Fibroblast of lung (primary cell): Measurements from ENCODE around the gene ITPR1. TPM values are rescaled to one million over a fixed set of nuclear protein-coding genes. Genes with fewer than 3 reads are reported as not detected.

Experiments
- DNase-seq, 2 donors: peaks; one replicate each; pipeline versions ENCODE4 v3.0.0 to v3.0.0-alpha.2; 2010; ENCODE audit warnings: low read depth in 2 of 2
- H2AFZ ChIP-seq: 2 replicates; pipeline ENCODE4 v1.5.1; 2012; ENCODE audit warnings: low read length, control low read depth, inconsistent platforms
- H3K27ac ChIP-seq: 2 replicates; pipeline ENCODE4 v1.5.1; 2011; ENCODE audit warnings: low read length, control low read depth; ENCODE audit not compliant: insufficient read depth
- H3K27me3 ChIP-seq: 2 replicates; pipeline ENCODE4 v1.5.1; 2011; ENCODE audit warnings: mild to moderate bottlenecking, low read length; ENCODE audit not compliant: control insufficient read depth, insufficient read depth
- H3K36me3 ChIP-seq: 2 replicates; pipeline ENCODE4 v1.5.1; 2011; ENCODE audit warnings: low read length; ENCODE audit not compliant: control insufficient read depth, insufficient read depth
- H3K4me1 ChIP-seq: 2 replicates; pipeline ENCODE4 v1.5.1; 2011; ENCODE audit warnings: low read length; ENCODE audit not compliant: control insufficient read depth, insufficient read depth; ENCODE audit errors: extremely low read depth
- H3K4me2 ChIP-seq: 2 replicates; pipeline ENCODE4 v1.5.1; 2011; ENCODE audit warnings: low read length, control low read depth; ENCODE audit not compliant: insufficient read depth; ENCODE audit errors: extremely low read depth
- H3K4me3 ChIP-seq, 4 experiments: fragments of 200-600 bp in 1 of 4; sonication (generic) in 1 of 4; replicated peaks in 1 of 4; 2 replicates each; pipeline ENCODE4 v1.5.1; 2011 to 2016; ENCODE audit warnings: low read length in 4 of 4, low read depth in 3 of 4, mild to moderate bottlenecking in 3 of 4, control low read depth in 2 of 4, inconsistent platforms in 1 of 4, mixed read lengths in 1 of 4; ENCODE audit not compliant: insufficient read depth in 1 of 4; ENCODE audit errors: control extremely low read depth in 1 of 4
- H3K79me2 ChIP-seq: 2 replicates; pipeline ENCODE4 v1.5.1; 2012; ENCODE audit warnings: mild to moderate bottlenecking, low read length, inconsistent platforms; ENCODE audit not compliant: control insufficient read depth, insufficient read depth
- H3K9ac ChIP-seq: 2 replicates; pipeline ENCODE4 v1.5.1; 2011; ENCODE audit warnings: mild to moderate bottlenecking, low read length, control low read depth; ENCODE audit not compliant: insufficient read depth
- H3K9me3 ChIP-seq: 2 replicates; pipeline ENCODE4 v1.5.1; 2012; ENCODE audit warnings: low read depth, low read length; ENCODE audit not compliant: control insufficient read depth, insufficient read depth
- H4K20me1 ChIP-seq: 2 replicates; pipeline ENCODE4 v1.5.1; 2011; ENCODE audit warnings: low read length; ENCODE audit not compliant: control insufficient read depth, insufficient read depth; ENCODE audit errors: extremely low read depth
- EZH2 ChIP-seq: IDR thresholded peaks from 2 replicates; pipeline ENCODE4 v1.5.1; 2012; ENCODE audit warnings: low read length, control low read depth, mild to moderate bottlenecking; ENCODE audit errors: missing control alignments
- polyA plus RNA-seq, 2 donors: library from polyadenylated mRNA; depleted of rRNA in 1 of 2; stranded (reverse) in 1 of 2; unstranded in 1 of 2; fragments of >200 nt; gene quantifications; 2 replicates each; pipeline ENCODE4 v1.2.1, GENCODE V29; 2011 to 2012; ENCODE audit warnings: missing spikeins in 1 of 2
- total RNA-seq: library from RNA; depleted of rRNA; stranded (reverse); fragments of >200 nt; gene quantifications from 2 replicates; pipeline ENCODE4 v1.2.1, GENCODE V29; 2014
- TF ChIP-seq, protein P1 (sequence below), 2 donors: IDR thresholded peaks in 1 of 2; conservative IDR thresholded peaks in 1 of 2; 1 replicate in 1 of 2; 2 replicates in 1 of 2; pipeline ENCODE4 v1.5.1; 2011 to 2012; ENCODE audit warnings: low read length in 2 of 2, control low read depth in 1 of 2, inconsistent platforms in 1 of 2, low read depth in 1 of 2, mild to moderate bottlenecking in 1 of 2

Gene ITPR1
- total and polyA plus RNA-seq, 2 donors (not counting 1 experiment from before 2014, with no cell fraction given): 19.2 to 87.0 TPM

DNA sequence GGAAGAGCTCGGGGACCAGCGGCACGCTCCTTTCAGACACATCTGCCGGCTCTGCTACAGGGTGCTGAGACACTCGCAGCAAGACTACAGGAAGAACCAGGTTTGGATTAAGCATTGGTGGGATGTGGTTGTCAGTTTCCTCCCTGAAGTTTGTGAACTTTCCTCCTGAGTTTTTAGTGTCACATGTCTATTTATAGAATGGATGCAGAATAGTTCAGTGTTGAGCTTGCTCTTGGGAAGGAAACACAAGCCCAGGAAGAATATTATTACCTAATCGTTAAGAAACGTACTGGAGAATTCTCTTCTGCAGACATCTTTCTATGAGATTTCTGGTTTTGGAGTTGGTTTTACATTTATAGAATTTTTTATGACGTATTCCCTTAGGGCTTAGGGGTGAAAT, 172.0 kb downstream of the ITPR1 start:
- Histone ChIP-seq H3K79me2 (no peaks in the 10 kb centered on the region), H3K4me1 (no peaks in the 10 kb centered on the region), H3K4me2 (no peak overlapping the region), H2AFZ (no peak overlapping the region), H3K9ac (no peak overlapping the region), H3K27ac (no peak overlapping the region), H3K4me3 (no peak overlapping the region), H3K36me3 (no peaks in the 10 kb centered on the region), H3K9me3 (no peaks in the 10 kb centered on the region), H3K27me3 (no peaks in the 10 kb centered on the region), H4K20me1 (no peaks in the 10 kb centered on the region)
- no peak for DNase-seq
- TF ChIP-seq EZH2: no peak
- TF ChIP-seq, protein P1, sequence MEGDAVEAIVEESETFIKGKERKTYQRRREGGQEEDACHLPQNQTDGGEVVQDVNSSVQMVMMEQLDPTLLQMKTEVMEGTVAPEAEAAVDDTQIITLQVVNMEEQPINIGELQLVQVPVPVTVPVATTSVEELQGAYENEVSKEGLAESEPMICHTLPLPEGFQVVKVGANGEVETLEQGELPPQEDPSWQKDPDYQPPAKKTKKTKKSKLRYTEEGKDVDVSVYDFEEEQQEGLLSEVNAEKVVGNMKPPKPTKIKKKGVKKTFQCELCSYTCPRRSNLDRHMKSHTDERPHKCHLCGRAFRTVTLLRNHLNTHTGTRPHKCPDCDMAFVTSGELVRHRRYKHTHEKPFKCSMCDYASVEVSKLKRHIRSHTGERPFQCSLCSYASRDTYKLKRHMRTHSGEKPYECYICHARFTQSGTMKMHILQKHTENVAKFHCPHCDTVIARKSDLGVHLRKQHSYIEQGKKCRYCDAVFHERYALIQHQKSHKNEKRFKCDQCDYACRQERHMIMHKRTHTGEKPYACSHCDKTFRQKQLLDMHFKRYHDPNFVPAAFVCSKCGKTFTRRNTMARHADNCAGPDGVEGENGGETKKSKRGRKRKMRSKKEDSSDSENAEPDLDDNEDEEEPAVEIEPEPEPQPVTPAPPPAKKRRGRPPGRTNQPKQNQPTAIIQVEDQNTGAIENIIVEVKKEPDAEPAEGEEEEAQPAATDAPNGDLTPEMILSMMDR (conservative IDR thresholded peaks at IDR 0.05 in 1 of 2, IDR thresholded peaks at IDR 0.05 in 1 of 2; ENCODE audit: low read depth in 1 of 2, low read length in 2 of 2): no peak

DNA sequence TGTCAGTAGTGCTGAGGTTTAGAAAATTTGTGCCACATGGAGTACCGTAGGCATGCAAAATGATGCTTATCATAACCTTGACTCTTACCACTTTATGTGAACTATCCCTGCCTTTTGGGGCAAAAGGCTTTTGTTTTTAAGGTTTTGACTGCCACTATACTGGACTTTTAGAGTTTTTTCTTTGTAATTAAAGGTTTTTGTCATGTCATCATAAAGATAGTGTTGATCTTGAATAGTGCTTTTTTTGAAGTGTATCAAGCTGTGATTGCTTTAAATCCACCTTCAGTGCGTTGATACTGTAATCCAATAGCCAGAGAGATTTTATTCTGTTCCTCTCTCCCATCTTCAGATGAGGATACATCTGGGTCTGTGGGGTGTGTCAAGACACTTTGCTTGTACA, 172.9 kb downstream of the ITPR1 start:
- H3K36me3 ChIP-seq: no peaks in the 10 kb centered on the region
- H3K79me2 ChIP-seq: no peaks in the 10 kb centered on the region
- no peak for DNase-seq
- no peak overlapping the region for H3K4me2 ChIP-seq
- H3K4me1 ChIP-seq: no peaks in the 10 kb centered on the region
- H3K27me3 ChIP-seq: no peaks in the 10 kb centered on the region
- H3K9ac ChIP-seq: no peak overlapping the region
- no peaks in the 10 kb centered on the region for H4K20me1 ChIP-seq
- no peak overlapping the region for H2AFZ ChIP-seq
- H3K27ac ChIP-seq: no peak overlapping the region
- H3K9me3 ChIP-seq: no peaks in the 10 kb centered on the region
- no peak overlapping the region for H3K4me3 ChIP-seq
- TF ChIP-seq, protein P1 (conservative IDR thresholded peaks at IDR 0.05 in 1 of 2, IDR thresholded peaks at IDR 0.05 in 1 of 2; ENCODE audit: low read depth in 1 of 2, low read length in 2 of 2): no peak
- TF ChIP-seq EZH2: no peak

DNA sequence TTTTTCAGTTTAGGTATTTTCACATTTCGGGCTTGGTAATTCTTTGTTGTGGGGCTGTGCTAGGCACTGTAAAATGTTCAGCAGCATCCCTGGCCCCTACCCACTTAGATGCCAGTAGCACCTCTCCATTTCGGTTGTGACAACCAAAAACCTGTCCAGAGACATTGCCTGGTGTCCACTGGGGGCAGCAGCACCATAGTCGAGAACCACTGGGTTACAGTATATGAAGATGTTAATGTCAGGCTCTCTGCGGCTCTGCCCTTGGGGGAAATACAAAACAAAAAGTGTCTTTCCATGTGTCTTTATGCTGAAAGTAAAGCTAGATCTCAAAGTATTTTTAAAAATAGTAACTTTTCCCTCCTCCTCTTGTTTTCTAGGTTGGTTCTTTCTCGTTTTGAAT, 177.2 kb downstream of the ITPR1 start:
- Histone ChIP-seq H3K9ac (no peak overlapping the region), H3K79me2 (no peaks in the 10 kb centered on the region), H3K27ac (no peak overlapping the region), H3K27me3 (no peaks in the 10 kb centered on the region), H3K9me3 (no peaks in the 10 kb centered on the region), H3K4me2 (no peak overlapping the region), H4K20me1 (no peaks in the 10 kb centered on the region), H3K36me3 (no peaks in the 10 kb centered on the region), H2AFZ (no peak overlapping the region), H3K4me3 (no peak overlapping the region), H3K4me1 (no peaks in the 10 kb centered on the region)
- TF ChIP-seq, protein P1 (conservative IDR thresholded peaks at IDR 0.05 in 1 of 2, IDR thresholded peaks at IDR 0.05 in 1 of 2; ENCODE audit: low read depth in 1 of 2, low read length in 2 of 2): peak; percentile 13 to 39
- TF ChIP-seq EZH2: no peak
- DNase-seq: no peak
